Right cardiac atrium (tissue), 5 donors: ENCODE data around the gene NCAPD2. TPM values are rescaled to one million over a fixed set of nuclear protein-coding genes. Genes with fewer than 3 reads are reported as not detected.

Experiments
- ATAC-seq, 2 donors: fragments of 200-7000 bp; cut with Tn5 transposase; one replicate each; pipeline versions ENCODE4 v1.8.0 to v1.9.1; 2020; ENCODE audit warnings: moderate library complexity in 2 of 2, mild to moderate bottlenecking in 1 of 2
- DNase-seq, 3 donors: peaks; one replicate each; pipeline ENCODE4 v3.0.0-alpha.2; 2020
- H3K27ac ChIP-seq: one replicate; pipeline ENCODE4 v1.5.1; 2013; ENCODE audit warnings: mild to moderate bottlenecking, low read length, control low read depth, moderate library complexity
- H3K27me3 ChIP-seq: one replicate; pipeline ENCODE4 v1.6.1; 2013; ENCODE audit not compliant: control insufficient read depth, insufficient read depth
- H3K4me1 ChIP-seq: one replicate; pipeline ENCODE4 v1.6.1; 2013; ENCODE audit warnings: low read length; ENCODE audit not compliant: control insufficient read depth, insufficient read depth
- H3K4me3 ChIP-seq: one replicate; pipeline ENCODE4 v1.5.1; 2013; ENCODE audit warnings: low read length, control low read depth
- H3K9me3 ChIP-seq: one replicate; pipeline ENCODE4 v1.6.1; 2013; ENCODE audit warnings: low read length; ENCODE audit not compliant: control insufficient read depth
- WGBS: extraction: QIAGEN DNeasy Blood & Tissue Kit; methylation state at CpG from one replicate; pipeline ENCODE4 v1.1.7; 2013; 5-methylcytosine and 5-hydroxymethylcytosine counted together
- intact Hi-C, 4 donors: fragments of 100-400 bp; cut with DNase I; formaldehyde crosslinking; loops; one replicate each; pipeline versions ENCODE4 v1.11.0 to v1.14.0; 2022 to 2023
- polyA plus RNA-seq: library from polyadenylated mRNA; stranded (reverse); fragments of 200-250 nt; gene quantifications from one replicate; pipeline ENCODE4 v1.2.3, GENCODE V29; 2013
- total RNA-seq, 4 donors: library from RNA; stranded (reverse); fragmentation: NEBNext Ultra II Directional; extraction: Animal tissue kit (Norgen Biotek cat#: 25700); gene quantifications; one replicate each; pipeline ENCODE4 v1.2.1, GENCODE V29; 2021
- donor health status: healthy with polysubstance abuse.
- donor health status: DM: no; HTN: yes; CAD: no.
- donor health status: DM: no; HTN: no; CAD: no.
- donor health status: DM: no; HTN: yes; CAD: no; lungs with severe emphysema.
- donor health status: DM: yes; HTN: yes; CAD: no.

Gene NCAPD2
- total and polyA plus RNA-seq, 5 donors: 5.7 to 16.8 (median 14.4) TPM

- no peaks in the 10 kb centered on the region for H3K27me3 ChIP-seq
- H3K4me3 ChIP-seq: no peak overlapping the region
- no peak for DNase-seq
- H3K9me3 ChIP-seq: no peaks in the 10 kb centered on the region
- ATAC-seq: no peak
- 92% methylated on average over 12 of the region's 12 CpGs for WGBS
- H3K4me1 ChIP-seq: peaks cover 7% of the 10 kb centered on the region
- intact Hi-C loops: no loop called here
- H3K27ac ChIP-seq: no peak overlapping the region
Measured at GRCh38 chr12:6457220-6457945, 36.5 kb upstream of the NCAPD2 start.

DNA sequence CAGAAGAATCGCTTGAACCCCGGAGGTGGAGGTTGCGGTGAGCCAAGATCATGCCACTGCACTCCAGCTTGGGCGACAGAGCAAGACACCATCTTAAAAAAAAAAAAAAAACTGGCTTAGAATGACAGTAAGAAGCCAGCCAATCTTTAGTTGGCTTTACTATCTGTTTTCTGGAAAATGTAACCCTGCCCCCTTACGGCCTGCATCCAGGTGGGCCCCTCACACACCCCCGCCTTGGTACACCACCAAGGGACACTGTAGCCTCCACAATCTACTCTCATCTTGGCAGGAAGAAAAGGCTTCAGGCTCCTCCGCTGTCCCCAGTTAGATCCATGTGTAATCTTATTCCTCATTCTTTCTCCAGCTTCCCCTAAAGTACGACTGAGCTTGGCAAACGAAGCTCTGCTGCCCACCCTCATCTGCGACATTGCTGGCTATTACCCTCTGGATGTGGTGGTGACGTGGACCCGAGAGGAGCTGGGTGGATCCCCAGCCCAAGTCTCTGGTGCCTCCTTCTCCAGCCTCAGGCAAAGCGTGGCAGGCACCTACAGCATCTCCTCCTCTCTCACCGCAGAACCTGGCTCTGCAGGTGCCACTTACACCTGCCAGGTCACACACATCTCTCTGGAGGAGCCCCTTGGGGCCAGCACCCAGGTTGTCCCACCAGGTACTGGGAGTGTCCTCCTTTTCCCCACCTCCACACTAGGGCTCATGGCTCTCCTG lies 35.5 kb upstream of the NCAPD2 start:
- Histone ChIP-seq H3K4me3 (no peak overlapping the region), H3K4me1 (peaks cover 4% of the 10 kb centered on the region), H3K9me3 (no peaks in the 10 kb centered on the region), H3K27ac (no peak overlapping the region), H3K27me3 (no peaks in the 10 kb centered on the region)
- intact Hi-C loops: no loop called here
- DNase-seq (no peak), ATAC-seq (no peak)
- WGBS: 93% methylated on average over 14 of the region's 14 CpGs

- no peaks in the 10 kb centered on the region for H3K27me3 ChIP-seq
- 97% methylated on average over 2 of the region's 2 CpGs for WGBS
- no peak overlapping the region for H3K4me3 ChIP-seq
- H3K27ac ChIP-seq: no peak overlapping the region
- ATAC-seq (no peak), DNase-seq (no peak)
- intact Hi-C loops: no loop called here
- peaks cover 4% of the 10 kb centered on the region for H3K4me1 ChIP-seq
- H3K9me3 ChIP-seq: no peaks in the 10 kb centered on the region
Measured at GRCh38 chr12:6459004-6459337, 34.9 kb upstream of the NCAPD2 start.

GRCh38 chr12:6460751-6461371 lies 33.0 kb upstream of the NCAPD2 start:
- peak; percentile 14 to 35 for ATAC-seq
- 73% methylated on average over 10 of the region's 10 CpGs for WGBS
- DNase-seq: no peak
- Histone ChIP-seq H3K27ac (peak overlapping the region; percentile 48), H3K27me3 (no peaks in the 10 kb centered on the region), H3K4me3 (no peak overlapping the region), H3K4me1 (peaks cover 4% of the 10 kb centered on the region), H3K9me3 (no peaks in the 10 kb centered on the region)
- intact Hi-C loops: loop anchor here in 3 of 4 donors (5.0 to 10.0 kb wide), 2 partner anchors 34 to 136 kb away; no protein-coding TSS in a partner anchor

GRCh38 chr12:6461401-6462233 lies 32.3 kb upstream of the NCAPD2 start:
- ATAC-seq (peak in 1 of 2 donors; percentile 15), DNase-seq (peak in 1 of 3 donors; percentile 69)
- intact Hi-C loops: loop anchor here in 3 of 4 donors (5.0 to 10.0 kb wide), 2 partner anchors 34 to 137 kb away; no protein-coding TSS in a partner anchor
- peak overlapping the region; percentile 48 for H3K27ac ChIP-seq
- H3K9me3 ChIP-seq: no peaks in the 10 kb centered on the region
- H3K4me3 ChIP-seq: no peak overlapping the region
- peaks cover 4% of the 10 kb centered on the region for H3K4me1 ChIP-seq
- no peaks in the 10 kb centered on the region for H3K27me3 ChIP-seq
- 64% methylated on average over 15 of the region's 15 CpGs for WGBS

DNA sequence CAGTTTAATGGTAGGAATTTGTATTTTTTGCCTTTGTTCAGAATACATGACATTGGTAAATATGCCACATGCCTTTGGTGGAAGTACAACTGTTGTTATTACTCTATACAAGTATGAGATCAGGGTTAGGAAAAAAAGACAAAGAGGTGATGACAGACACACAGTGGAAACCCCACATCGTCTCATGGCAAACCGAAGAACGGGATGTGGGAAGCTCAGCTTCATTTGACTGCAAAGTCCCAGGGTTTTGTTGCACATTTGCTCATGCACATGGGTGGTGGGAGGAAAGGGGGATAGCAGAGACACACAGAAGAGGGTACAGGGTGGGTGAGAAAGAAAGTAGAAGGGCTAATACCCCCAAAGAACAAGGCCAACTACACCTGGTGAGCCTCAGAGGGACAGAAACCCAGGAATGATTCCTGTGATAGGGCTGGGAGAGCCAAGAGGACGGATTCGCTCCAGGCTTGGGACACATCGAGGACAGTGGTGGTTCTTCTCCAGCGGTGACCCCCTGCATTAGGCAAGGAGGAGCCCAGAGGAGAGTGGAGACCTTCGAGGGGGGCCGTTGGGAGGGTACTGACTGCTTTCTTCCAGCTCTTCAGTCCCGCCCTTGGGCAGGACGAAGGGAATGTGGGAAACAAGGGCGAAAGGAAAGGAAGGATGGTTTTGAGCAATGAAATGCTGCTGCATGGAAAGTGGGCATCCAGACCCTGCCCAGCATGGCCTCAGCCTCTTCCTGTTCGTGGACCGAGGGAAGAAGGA lies 31.5 kb upstream of the NCAPD2 start:
- H3K9me3 ChIP-seq: no peaks in the 10 kb centered on the region
- H3K27ac ChIP-seq: peak overlapping the region; percentile 3
- DNase-seq (no peak), ATAC-seq (no peak)
- 83% methylated on average over 14 of the region's 14 CpGs for WGBS
- H3K4me1 ChIP-seq: peaks cover 4% of the 10 kb centered on the region
- intact Hi-C loops: loop anchor here in 3 of 4 donors (5.0 to 10.0 kb wide), 2 partner anchors 35 to 138 kb away; no protein-coding TSS in a partner anchor
- H3K27me3 ChIP-seq: no peaks in the 10 kb centered on the region
- no peak overlapping the region for H3K4me3 ChIP-seq

GRCh38 chr12:6463216-6463615 lies 30.7 kb upstream of the NCAPD2 start:
- H3K4me3 ChIP-seq: no peak overlapping the region
- peaks cover 4% of the 10 kb centered on the region for H3K4me1 ChIP-seq
- ATAC-seq (peak in 1 of 2 donors; percentile 15), DNase-seq (no peak)
- WGBS: 58% methylated on average over 7 of the region's 7 CpGs
- intact Hi-C loops: loop anchor here in 3 of 4 donors (5.0 to 10.0 kb wide), 2 partner anchors 36 to 138 kb away; no protein-coding TSS in a partner anchor
- no peaks in the 10 kb centered on the region for H3K9me3 ChIP-seq
- no peak overlapping the region for H3K27ac ChIP-seq
- no peaks in the 10 kb centered on the region for H3K27me3 ChIP-seq

DNA sequence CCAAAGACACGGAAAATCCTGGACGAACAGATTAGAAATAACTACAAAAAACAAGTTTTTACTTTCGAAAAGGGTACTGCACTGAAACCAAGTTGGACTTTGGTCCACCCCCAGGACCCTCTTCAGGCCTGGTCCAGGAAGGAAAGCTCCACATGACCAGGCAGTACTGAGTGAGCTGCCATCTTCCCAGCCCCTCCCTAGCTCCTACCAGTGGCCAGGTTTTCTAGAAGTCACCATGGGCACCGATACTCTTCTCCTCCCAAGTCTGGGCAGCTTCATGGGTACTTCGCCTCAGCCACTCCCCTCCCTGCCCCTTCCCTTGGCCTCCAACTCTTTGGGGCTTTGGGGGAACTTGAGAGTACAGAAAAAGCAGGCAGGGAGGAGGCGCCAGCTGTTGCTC lies 30.0 kb upstream of the NCAPD2 start:
- Histone ChIP-seq H3K27ac (no peak overlapping the region), H3K4me1 (peaks cover 4% of the 10 kb centered on the region), H3K27me3 (no peaks in the 10 kb centered on the region), H3K4me3 (no peak overlapping the region), H3K9me3 (no peaks in the 10 kb centered on the region)
- intact Hi-C loops: loop anchor here in 3 of 4 donors (2.0 to 10.0 kb wide), 3 partner anchors 37 to 139 kb away; no protein-coding TSS in a partner anchor
- ATAC-seq: no peak
- 88% methylated on average over 6 of the region's 6 CpGs for WGBS
- DNase-seq: no peak

DNA sequence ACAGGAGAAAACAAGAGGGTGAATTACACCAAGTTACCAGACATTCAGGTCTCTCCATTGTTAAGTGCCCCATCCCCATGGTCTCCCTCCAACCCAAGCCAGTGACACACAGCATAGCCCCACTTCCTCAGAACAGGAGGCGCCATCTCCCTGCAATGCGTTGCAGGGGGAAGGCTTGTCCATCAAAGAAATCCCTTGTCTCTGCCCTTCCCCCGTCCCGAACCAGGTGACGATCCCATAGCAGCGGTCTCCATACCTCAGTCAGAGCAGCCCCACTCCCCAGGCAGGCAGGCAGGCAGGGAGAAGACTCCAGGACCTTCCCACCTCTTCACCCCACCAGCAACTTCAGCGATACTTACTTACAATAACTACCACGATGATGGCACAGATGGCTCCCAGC lies 29.4 kb upstream of the NCAPD2 start:
- Histone ChIP-seq H3K9me3 (no peaks in the 10 kb centered on the region), H3K27ac (no peak overlapping the region), H3K4me3 (no peak overlapping the region), H3K4me1 (peaks cover 4% of the 10 kb centered on the region), H3K27me3 (no peaks in the 10 kb centered on the region)
- ATAC-seq (no peak), DNase-seq (no peak)
- 90% methylated on average over 8 of the region's 8 CpGs for WGBS
- intact Hi-C loops: loop anchor here in 3 of 4 donors (2.0 to 10.0 kb wide), 3 partner anchors 37 to 140 kb away; no protein-coding TSS in a partner anchor
